ENCODE results near the gene TNS1. TPM values are rescaled to one million over a fixed set of nuclear protein-coding genes. Genes with fewer than 3 reads are reported as not detected.

Gene TNS1
- total RNA-seq, 1 donor from 2014 or later: 219 TPM

GRCh38 chr2:217979151-217979811 lies 23.5 kb downstream of the TNS1 start:
- DNase-seq (ENCODE audit: low read depth): peak; percentile 58
- Mint-ChIP-seq H3K27me3 (ENCODE audit: low read depth, unreplicated experiment) (no peaks in the 10 kb centered on the region), H3K4me3 (ENCODE audit: unreplicated experiment) (peak overlapping the region; percentile 84), H3K9me3 (ENCODE audit: unreplicated experiment) (peaks cover 4% of the 10 kb centered on the region), H3K36me3 (ENCODE audit: low read depth, unreplicated experiment) (peaks cover 12% of the 10 kb centered on the region), H3K4me1 (ENCODE audit: low read depth, unreplicated experiment) (peaks cover 10% of the 10 kb centered on the region), H3K27ac (ENCODE audit: unreplicated experiment) (peak overlapping the region; percentile 22)
- peak overlapping the region; percentile 86 for H3K4me2 ChIP-seq (ENCODE audit: low read length)
- peak overlapping the region; percentile 1 for H3K27ac ChIP-seq (ENCODE audit: low read depth, low read length)
- no peaks in the 10 kb centered on the region for H3K27me3 ChIP-seq (ENCODE audit: insufficient read depth, low read length)
- peak overlapping the region; percentile 54 for H3K4me3 ChIP-seq (ENCODE audit: insufficient read depth, low read depth, low read length)
- H3K9me3 ChIP-seq (ENCODE audit: insufficient read depth, low read depth, low read length): no peaks in the 10 kb centered on the region
- no peaks in the 10 kb centered on the region for H3K36me3 ChIP-seq (ENCODE audit: insufficient read depth, low read length)
- peaks cover 28% of the 10 kb centered on the region for H3K79me2 ChIP-seq (ENCODE audit: insufficient read depth, low read length)
- TF ChIP-seq EZH2 (IDR thresholded peaks at IDR 0.05; ENCODE audit: insufficient read depth, low read length) (no peak), CTCF (IDR thresholded peaks at IDR 0.05; ENCODE audit: insufficient read depth, low read depth, low read length) (no peak)
- peaks cover 15% of the 10 kb centered on the region for H3K4me1 ChIP-seq (ENCODE audit: insufficient read depth, low read length)
- peak overlapping the region; percentile 64 for H2AFZ ChIP-seq (ENCODE audit: low read depth, low read length)
- peaks cover 52% of the 10 kb centered on the region for H4K20me1 ChIP-seq (ENCODE audit: insufficient read depth, low read length)
- no peak for FAIRE-seq
- H3K9ac ChIP-seq (ENCODE audit: low read length): peak overlapping the region; percentile 64

DNA sequence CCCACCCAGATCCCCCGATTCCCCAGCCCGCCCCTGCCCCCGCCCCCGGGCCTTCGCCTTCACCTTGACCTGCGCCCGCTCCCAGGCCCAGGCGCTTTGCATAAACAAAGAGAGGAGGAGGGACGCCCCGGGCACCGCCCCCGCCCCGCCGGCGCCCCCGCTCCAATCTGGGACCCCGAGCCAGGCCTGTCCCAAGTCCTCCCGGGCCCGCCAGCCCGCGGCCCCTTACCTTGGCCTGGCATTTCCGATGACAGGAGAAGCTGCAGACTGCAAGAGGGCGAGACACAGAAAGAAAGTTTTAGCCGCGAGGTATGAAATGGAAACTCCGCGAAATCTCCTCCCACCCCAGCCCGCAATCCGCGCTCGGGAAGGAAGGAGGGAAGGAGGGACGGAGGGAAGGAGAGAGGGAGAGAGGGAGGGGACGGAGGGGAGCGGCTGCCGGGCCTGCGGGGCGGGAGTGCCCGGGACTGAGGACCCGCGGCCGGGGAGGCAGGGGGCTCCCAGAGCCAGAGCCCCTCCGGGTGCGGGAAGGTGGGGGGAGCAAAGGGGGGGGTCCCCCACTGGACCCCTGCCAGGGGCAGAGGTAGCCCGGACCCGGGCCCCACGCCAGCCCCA lies 24.2 kb downstream of the TNS1 start:
- H3K36me3 ChIP-seq (ENCODE audit: insufficient read depth, low read length): no peaks in the 10 kb centered on the region
- peaks cover 32% of the 10 kb centered on the region for H3K79me2 ChIP-seq (ENCODE audit: insufficient read depth, low read length)
- peak overlapping the region; percentile 64 for H2AFZ ChIP-seq (ENCODE audit: low read depth, low read length)
- H3K27ac ChIP-seq (ENCODE audit: low read depth, low read length): peak overlapping the region; percentile 20
- H3K9ac ChIP-seq (ENCODE audit: low read length): peak overlapping the region; percentile 64
- H3K4me1 ChIP-seq (ENCODE audit: insufficient read depth, low read length): peaks cover 15% of the 10 kb centered on the region
- no peaks in the 10 kb centered on the region for H3K9me3 ChIP-seq (ENCODE audit: insufficient read depth, low read depth, low read length)
- TF ChIP-seq CTCF (IDR thresholded peaks at IDR 0.05; ENCODE audit: insufficient read depth, low read depth, low read length): no peak
- no peak for TF ChIP-seq EZH2 (IDR thresholded peaks at IDR 0.05; ENCODE audit: insufficient read depth, low read length)
- peaks cover 53% of the 10 kb centered on the region for H4K20me1 ChIP-seq (ENCODE audit: insufficient read depth, low read length)
- peaks cover 4% of the 10 kb centered on the region for H3K9me3 Mint-ChIP-seq (ENCODE audit: unreplicated experiment)
- peak overlapping the region; percentile 54 for H3K4me3 ChIP-seq (ENCODE audit: insufficient read depth, low read depth, low read length)
- H3K27me3 ChIP-seq (ENCODE audit: insufficient read depth, low read length): no peaks in the 10 kb centered on the region
- peaks cover 10% of the 10 kb centered on the region for H3K4me1 Mint-ChIP-seq (ENCODE audit: low read depth, unreplicated experiment)
- peaks cover 12% of the 10 kb centered on the region for H3K36me3 Mint-ChIP-seq (ENCODE audit: low read depth, unreplicated experiment)
- H3K27me3 Mint-ChIP-seq (ENCODE audit: low read depth, unreplicated experiment): no peaks in the 10 kb centered on the region
- peak overlapping the region; percentile 86 for H3K4me3 Mint-ChIP-seq (ENCODE audit: unreplicated experiment)
- H3K27ac Mint-ChIP-seq (ENCODE audit: unreplicated experiment): peak overlapping the region; percentile 91
- peak overlapping the region; percentile 86 for H3K4me2 ChIP-seq (ENCODE audit: low read length)
- FAIRE-seq: no peak
- no peak for DNase-seq (ENCODE audit: low read depth)
